ENCODE data around the gene ATP6V1B1. TPM values are rescaled to one million over a fixed set of nuclear protein-coding genes. Genes with fewer than 3 reads are reported as not detected.

ATP6V1B1 gene
- total RNA-seq, 6 experiments from 2014 or later, result 0.44 TPM; not detected in 5

DNA sequence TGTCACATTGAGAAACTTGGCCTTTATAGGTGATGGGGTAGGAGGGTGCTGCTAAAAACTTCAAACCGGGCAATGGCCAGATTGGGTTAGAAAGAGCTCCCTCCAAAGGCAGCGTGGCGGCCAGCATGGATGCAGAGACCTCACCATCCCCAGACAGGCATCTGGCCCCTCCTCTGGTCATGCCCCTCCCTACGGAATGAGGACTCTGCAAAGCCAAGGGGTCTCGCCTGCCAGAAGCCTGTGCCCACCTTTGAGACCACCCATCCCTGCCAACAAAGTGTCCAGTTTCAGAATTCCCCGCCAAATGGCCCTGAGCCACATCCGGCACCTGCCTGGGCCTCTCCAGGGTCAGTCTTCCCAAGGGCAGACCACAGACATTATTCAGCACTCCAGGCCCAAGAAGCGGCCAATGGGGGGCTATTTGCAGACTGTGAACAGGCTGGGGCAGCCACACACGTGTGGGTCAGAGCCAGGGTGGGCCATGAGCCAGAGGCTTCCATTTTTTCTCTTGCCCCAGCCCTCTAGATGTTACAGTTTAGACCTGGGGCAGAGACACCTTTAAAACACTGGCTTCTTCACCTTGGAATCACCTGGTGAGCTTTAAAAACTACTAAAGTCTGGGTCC, 4.2 kb upstream of the ATP6V1B1 start:
- TF ChIP-seq, protein P1, sequence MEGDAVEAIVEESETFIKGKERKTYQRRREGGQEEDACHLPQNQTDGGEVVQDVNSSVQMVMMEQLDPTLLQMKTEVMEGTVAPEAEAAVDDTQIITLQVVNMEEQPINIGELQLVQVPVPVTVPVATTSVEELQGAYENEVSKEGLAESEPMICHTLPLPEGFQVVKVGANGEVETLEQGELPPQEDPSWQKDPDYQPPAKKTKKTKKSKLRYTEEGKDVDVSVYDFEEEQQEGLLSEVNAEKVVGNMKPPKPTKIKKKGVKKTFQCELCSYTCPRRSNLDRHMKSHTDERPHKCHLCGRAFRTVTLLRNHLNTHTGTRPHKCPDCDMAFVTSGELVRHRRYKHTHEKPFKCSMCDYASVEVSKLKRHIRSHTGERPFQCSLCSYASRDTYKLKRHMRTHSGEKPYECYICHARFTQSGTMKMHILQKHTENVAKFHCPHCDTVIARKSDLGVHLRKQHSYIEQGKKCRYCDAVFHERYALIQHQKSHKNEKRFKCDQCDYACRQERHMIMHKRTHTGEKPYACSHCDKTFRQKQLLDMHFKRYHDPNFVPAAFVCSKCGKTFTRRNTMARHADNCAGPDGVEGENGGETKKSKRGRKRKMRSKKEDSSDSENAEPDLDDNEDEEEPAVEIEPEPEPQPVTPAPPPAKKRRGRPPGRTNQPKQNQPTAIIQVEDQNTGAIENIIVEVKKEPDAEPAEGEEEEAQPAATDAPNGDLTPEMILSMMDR (IDR thresholded peaks at IDR 0.05), result no peak
- TF ChIP-seq POLR2A (IDR thresholded peaks at IDR 0.05), result no peak
- H3K27ac ChIP-seq, result no peak overlapping the region
- H3K36me3 ChIP-seq, result no peaks in the 10 kb centered on the region
- H3K9me3 ChIP-seq, result no peaks in the 10 kb centered on the region
- no peaks in the 10 kb centered on the region for H3K27me3 ChIP-seq
- DNase-seq, result no peak
- H3K4me1 ChIP-seq, result no peaks in the 10 kb centered on the region
- WGBS (ENCODE audit: insufficient coverage, low coverage, low lambda C conversion rate, missing lambda C conversion rate), result 67% methylated on average over 3 of the region's 9 CpGs
- intact Hi-C loops (cut with DNase I), result no loop called here
- H3K4me3 ChIP-seq, result no peak overlapping the region
- no peak for ATAC-seq

DNA sequence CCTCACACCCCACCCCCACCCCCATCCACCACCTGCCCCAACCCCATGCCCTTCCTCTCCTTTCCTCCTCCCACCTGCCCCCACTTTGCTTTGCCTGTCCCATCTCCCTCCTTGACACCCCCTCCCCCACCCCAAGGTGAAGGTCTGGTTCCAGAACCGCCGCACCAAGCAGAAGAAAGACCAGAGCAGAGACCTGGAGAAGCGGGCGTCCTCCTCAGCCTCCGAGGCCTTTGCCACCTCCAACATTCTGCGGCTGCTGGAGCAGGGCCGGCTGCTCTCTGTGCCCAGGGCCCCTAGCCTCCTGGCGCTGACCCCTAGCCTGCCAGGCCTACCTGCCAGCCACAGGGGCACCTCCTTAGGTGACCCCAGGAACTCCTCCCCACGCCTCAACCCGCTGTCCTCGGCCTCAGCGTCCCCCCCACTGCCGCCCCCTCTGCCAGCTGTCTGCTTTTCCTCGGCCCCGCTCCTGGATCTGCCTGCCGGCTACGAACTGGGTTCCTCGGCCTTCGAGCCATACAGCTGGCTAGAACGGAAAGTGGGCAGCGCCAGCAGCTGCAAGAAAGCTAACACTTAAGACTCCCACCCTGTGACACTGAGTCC, 3.0 kb upstream of the ATP6V1B1 start:
- H3K36me3 ChIP-seq, result no peaks in the 10 kb centered on the region
- ATAC-seq (no peak), DNase-seq (peak in 1 of 3 donors; percentile 41)
- no peak overlapping the region for H3K27ac ChIP-seq
- no peak overlapping the region for H3K4me3 ChIP-seq
- intact Hi-C loops (cut with DNase I), result no loop called here
- WGBS (ENCODE audit: insufficient coverage, low coverage, low lambda C conversion rate, missing lambda C conversion rate), result 96% methylated on average over 5 of the region's 21 CpGs
- TF ChIP-seq, protein P1 (IDR thresholded peaks at IDR 0.05), result no peak
- no peak for TF ChIP-seq POLR2A (IDR thresholded peaks at IDR 0.05)
- no peaks in the 10 kb centered on the region for H3K27me3 ChIP-seq
- H3K9me3 ChIP-seq, result no peaks in the 10 kb centered on the region
- H3K4me1 ChIP-seq, result no peaks in the 10 kb centered on the region

DNA sequence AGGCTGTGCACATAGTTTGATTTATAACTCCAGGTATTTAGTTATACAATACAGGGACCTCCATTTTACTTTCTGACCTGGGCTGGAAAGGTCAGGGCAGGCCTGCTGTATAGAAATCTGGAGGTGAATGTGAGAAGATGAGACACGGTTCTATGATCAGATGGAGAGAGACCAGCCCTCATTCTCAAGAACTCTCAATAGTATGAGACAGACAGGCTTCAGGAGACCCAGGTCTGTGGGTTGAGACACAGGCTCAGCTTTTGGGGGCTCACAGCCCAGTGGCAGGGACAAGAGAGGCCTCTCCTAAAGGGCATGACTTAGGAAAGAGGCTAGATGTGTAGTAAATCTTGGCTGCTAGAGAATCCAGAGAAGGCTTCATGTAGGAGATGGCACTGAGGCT, 719 bp upstream of the ATP6V1B1 start:
- 50% methylated on average over 1 of the region's 1 CpG for WGBS (ENCODE audit: insufficient coverage, low coverage, low lambda C conversion rate, missing lambda C conversion rate)
- Histone ChIP-seq H3K4me3 (no peak overlapping the region), H3K36me3 (no peaks in the 10 kb centered on the region), H3K9me3 (no peaks in the 10 kb centered on the region), H3K27ac (no peak overlapping the region), H3K27me3 (no peaks in the 10 kb centered on the region), H3K4me1 (no peaks in the 10 kb centered on the region)
- intact Hi-C loops (cut with DNase I), result no loop called here
- TF ChIP-seq, protein P1 (IDR thresholded peaks at IDR 0.05), result no peak
- TF ChIP-seq POLR2A (IDR thresholded peaks at IDR 0.05), result no peak
- DNase-seq, result peak in 1 of 3 donors; percentile 12
- ATAC-seq, result no peak

DNA sequence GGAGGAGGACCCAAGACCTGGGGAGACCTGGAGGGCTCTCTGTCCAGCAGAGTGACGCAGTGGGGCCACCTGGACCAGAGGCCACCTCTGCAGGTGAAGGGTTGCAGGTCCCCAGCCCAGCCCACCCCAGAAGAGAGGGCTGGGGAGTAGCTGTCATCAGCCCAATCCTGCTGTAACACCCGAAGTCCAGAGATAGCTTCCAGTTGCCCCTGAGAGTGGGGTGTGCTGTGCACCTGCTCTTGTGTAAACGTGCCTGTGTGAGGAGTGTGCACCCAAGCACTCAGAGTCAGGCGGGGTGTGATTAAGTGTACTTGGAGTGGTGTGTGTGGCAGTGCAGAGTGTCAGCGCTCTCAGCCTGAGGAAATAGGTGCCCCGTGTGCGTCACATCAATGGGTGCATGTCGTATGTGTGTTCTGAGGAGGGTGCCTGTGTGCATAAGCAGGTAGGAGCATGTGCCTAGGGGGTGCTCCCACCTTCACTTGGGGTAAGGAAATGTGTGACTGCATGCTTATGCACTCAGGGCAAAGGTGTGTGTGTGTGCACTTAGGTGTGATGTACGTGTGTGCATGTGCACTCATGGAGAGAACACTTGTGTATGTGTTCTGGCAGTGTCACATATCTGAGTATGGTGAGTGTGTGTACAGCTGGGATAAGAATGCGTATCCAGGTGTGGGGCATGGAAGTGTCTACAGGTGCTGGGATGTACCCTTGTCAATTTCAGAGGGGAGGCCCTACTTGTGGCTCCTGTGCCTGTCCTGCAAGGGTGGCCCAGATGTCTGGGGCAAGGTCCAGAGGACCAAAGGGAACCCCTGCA, 672 bp downstream of the ATP6V1B1 start:
- no peak overlapping the region for H3K4me3 ChIP-seq

More for the DNA sequence above, 672 bp downstream of the ATP6V1B1 start:
- TF ChIP-seq POLR2A (IDR thresholded peaks at IDR 0.05), result no peak
- TF ChIP-seq, protein P1 (IDR thresholded peaks at IDR 0.05), result no peak
- no peaks in the 10 kb centered on the region for H3K4me1 ChIP-seq
- no peaks in the 10 kb centered on the region for H3K36me3 ChIP-seq
- WGBS (ENCODE audit: insufficient coverage, low coverage, low lambda C conversion rate, missing lambda C conversion rate), result 64% methylated on average over 10 of the region's 10 CpGs
- no peak for ATAC-seq
- no peak overlapping the region for H3K27ac ChIP-seq
- no peaks in the 10 kb centered on the region for H3K9me3 ChIP-seq
- no peaks in the 10 kb centered on the region for H3K27me3 ChIP-seq
- intact Hi-C loops (cut with DNase I), result no loop called here
- peak in 2 of 3 donors; percentile 11 to 20 for DNase-seq
